ENCODE data around the gene ADGRA1. TPM values are rescaled to one million over a fixed set of nuclear protein-coding genes. Genes with fewer than 3 reads are reported as not detected.
"Not testable (repeated sequence)": the region's sequence is repeated elsewhere in the genome, so short reads cannot be mapped to it uniquely, and the experiment has no call there.

The ADGRA1 gene
- total RNA-seq, 2 donors from 2014 or later: 0.14 to 0.23 TPM

DNA sequence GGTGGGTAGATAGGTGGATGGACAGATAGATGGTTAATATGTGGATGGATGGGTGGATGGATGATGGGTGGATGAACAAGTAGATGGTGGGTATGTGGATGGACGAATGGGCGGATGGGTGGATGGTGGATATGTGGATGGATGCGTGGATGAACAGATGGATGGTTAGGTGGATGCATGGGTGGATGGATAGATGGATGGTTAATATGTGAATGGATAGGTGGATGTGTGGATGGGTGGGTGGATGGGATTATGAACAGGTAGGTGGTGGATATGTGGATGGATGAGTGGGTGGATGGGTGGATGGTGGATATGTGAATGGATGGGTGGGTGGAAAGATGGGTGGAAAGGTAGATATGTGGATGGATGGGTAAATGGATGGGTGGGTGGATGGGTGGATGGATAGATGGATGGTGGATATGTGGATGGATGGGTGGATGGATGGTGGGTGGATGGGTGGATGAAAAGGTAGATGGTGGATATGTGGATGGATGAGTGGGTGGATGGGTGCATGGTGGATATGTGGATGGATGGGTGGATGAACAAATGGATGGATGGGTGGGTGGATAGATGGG is 87.1 kb downstream of the ADGRA1 start:
- TF ChIP-seq, protein P1, sequence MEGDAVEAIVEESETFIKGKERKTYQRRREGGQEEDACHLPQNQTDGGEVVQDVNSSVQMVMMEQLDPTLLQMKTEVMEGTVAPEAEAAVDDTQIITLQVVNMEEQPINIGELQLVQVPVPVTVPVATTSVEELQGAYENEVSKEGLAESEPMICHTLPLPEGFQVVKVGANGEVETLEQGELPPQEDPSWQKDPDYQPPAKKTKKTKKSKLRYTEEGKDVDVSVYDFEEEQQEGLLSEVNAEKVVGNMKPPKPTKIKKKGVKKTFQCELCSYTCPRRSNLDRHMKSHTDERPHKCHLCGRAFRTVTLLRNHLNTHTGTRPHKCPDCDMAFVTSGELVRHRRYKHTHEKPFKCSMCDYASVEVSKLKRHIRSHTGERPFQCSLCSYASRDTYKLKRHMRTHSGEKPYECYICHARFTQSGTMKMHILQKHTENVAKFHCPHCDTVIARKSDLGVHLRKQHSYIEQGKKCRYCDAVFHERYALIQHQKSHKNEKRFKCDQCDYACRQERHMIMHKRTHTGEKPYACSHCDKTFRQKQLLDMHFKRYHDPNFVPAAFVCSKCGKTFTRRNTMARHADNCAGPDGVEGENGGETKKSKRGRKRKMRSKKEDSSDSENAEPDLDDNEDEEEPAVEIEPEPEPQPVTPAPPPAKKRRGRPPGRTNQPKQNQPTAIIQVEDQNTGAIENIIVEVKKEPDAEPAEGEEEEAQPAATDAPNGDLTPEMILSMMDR (IDR thresholded peaks at IDR 0.05): no peak
- no peak for TF ChIP-seq POLR2AphosphoS5 (IDR thresholded peaks at IDR 0.05)
- no peak for TF ChIP-seq POLR2A (IDR thresholded peaks at IDR 0.05)
- Histone ChIP-seq H3K27ac (no peak overlapping the region), H3K9me3 (no peaks in the 10 kb centered on the region), H3K36me3 (no peaks in the 10 kb centered on the region), H3K4me1 (replicated peaks) (no peaks in the 10 kb centered on the region), H3K4me3 (no peak overlapping the region), H3K27me3 (replicated peaks; ENCODE audit: insufficient read depth) (no peaks in the 10 kb centered on the region)
- 65% methylated on average over 3 of the region's 3 CpGs for WGBS
- intact Hi-C loops (cut with DNase I): no loop called here
- DNase-seq (ENCODE audit: low spot score): no peak

DNA sequence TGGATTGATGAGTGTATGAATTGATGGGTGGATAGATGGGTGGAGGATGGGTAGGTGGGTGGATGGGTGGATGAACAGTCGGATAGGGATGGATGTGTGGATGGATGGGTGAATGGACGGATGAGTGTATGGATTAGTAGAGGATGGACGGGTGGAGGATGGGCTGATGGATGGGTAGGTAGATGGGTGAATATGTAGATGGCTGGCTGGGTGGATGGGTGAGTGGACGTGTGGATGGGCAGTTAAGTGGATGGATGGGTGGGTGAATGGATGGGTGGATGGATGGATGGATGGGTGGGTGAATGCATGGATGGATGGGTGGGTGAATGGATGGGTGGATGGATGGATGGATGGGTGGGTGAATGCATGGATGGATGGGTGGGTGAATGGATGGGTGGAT is 87.9 kb downstream of the ADGRA1 start:
- H3K27ac ChIP-seq; H3K36me3 ChIP-seq; intact Hi-C loops (cut with DNase I); DNase-seq (ENCODE audit: low spot score); H3K4me3 ChIP-seq; H3K9me3 ChIP-seq; H3K4me1 ChIP-seq (replicated peaks); H3K27me3 ChIP-seq (replicated peaks; ENCODE audit: insufficient read depth): not testable (repeated sequence)
- WGBS: 92% methylated on average over 4 of the region's 4 CpGs

DNA sequence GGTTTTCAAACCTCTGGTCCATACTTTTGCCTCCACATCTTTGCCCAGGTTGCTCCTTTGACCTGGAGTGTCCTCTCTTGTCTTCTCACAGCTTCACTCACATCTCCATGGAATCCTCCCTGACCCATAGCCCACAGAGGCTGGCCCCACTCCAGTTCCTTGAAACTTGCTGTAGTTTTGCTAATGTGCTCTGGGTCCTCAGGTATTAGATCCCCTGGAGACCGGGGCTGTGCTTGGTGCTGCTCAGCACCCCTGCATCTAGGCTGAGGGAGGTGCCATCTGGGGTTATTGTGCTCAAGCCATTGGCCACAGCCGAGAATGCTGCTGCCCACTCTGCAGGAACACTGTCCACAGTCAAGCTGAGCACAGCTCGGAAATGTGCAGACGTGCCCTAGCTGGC is 88.8 kb downstream of the ADGRA1 start:
- no peaks in the 10 kb centered on the region for H3K27me3 ChIP-seq (replicated peaks; ENCODE audit: insufficient read depth)
- intact Hi-C loops (cut with DNase I): no loop called here
- H3K4me1 ChIP-seq (replicated peaks): no peaks in the 10 kb centered on the region
- no peak overlapping the region for H3K27ac ChIP-seq
- no peaks in the 10 kb centered on the region for H3K36me3 ChIP-seq
- DNase-seq (ENCODE audit: low spot score): no peak
- no peak for TF ChIP-seq POLR2A (IDR thresholded peaks at IDR 0.05)
- TF ChIP-seq, protein P1 (IDR thresholded peaks at IDR 0.05): no peak
- no peak for TF ChIP-seq POLR2AphosphoS5 (IDR thresholded peaks at IDR 0.05)
- no peak overlapping the region for H3K4me3 ChIP-seq
- H3K9me3 ChIP-seq: no peaks in the 10 kb centered on the region
- WGBS: 88% methylated on average over 4 of the region's 4 CpGs

DNA sequence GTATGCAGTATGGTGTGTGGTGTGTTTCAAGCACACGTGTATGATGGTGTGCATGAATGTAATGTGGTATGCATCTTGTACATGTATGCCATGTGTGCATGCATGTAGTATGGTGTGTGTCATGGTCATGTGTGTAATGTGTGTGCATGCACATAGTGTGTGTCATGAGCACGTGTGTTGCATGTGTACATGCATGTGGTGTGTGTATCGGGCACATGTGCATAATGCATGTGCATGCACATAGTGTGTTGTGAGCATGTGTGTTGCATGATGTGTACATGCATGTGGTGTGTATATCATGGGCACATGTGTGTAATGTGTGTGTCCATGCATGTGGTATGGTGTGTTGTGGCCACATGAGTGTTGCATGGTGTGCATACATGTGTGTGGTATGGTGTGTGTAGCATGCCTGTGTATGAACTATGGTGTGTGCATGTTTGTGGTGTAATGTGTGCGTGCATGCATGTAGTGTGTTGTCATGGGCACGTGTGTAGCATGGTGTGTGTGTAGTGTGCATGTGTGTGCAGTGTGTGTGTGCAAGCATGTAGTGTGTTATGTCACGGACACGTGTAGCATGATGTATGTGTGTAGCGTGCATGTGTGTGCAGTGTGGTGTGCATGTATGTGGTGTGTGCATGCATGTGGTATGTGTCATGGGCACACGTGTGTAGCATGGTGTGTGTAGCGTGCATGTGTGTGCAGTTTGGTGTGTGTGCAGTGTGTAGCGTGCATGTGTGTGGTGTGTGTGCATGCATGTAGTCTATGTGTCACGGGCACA is 89.8 kb downstream of the ADGRA1 start:
- Histone ChIP-seq H3K4me3 (no peak overlapping the region), H3K27ac (no peak overlapping the region), H3K27me3 (replicated peaks; ENCODE audit: insufficient read depth) (no peaks in the 10 kb centered on the region), H3K9me3 (no peaks in the 10 kb centered on the region), H3K36me3 (no peaks in the 10 kb centered on the region), H3K4me1 (replicated peaks) (no peaks in the 10 kb centered on the region)
- intact Hi-C loops (cut with DNase I): no loop called here
- no peak for TF ChIP-seq POLR2AphosphoS5 (IDR thresholded peaks at IDR 0.05)
- TF ChIP-seq POLR2A (IDR thresholded peaks at IDR 0.05): no peak
- TF ChIP-seq, protein P1 (IDR thresholded peaks at IDR 0.05): no peak
- 96% methylated on average over 12 of the region's 12 CpGs for WGBS
- DNase-seq (ENCODE audit: low spot score): no peak

DNA sequence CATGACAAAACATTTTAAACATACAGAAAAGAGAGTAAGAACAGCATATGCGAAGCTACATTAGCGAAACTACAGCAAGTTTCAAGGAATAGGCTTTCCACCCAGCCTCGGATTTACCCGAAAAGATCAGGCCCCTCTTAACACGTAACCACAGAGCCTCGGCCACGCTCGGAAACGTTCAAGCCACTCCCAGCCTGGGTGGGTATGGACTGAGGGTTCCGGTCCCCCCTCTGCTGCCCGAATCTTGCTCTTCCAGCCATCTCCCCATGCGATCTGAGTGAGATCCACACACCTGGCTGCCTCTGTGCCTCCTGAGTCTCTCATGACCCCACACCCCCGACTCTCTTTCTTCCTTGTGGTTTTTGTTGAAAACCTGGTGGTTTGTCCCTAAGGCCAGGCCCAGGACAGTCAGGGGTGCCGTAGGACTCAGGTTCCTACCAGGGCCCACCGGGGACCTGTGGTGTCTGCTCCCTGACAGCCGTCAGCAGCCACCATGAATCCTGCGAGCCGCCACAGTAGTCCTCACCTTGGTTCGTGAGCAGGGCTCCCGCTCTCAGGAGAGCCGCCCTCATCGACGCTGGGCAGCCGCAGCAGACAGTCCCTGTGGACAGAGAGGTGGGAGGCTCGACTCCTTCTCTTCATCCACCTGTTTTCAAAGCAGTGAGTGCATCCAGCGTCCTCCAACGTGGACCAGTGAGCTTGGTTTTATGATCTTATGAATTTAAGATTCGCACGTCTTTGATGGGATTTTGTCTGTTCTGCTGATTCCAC is 90.8 kb downstream of the ADGRA1 start:
- no peak overlapping the region for H3K27ac ChIP-seq
- TF ChIP-seq POLR2AphosphoS5 (IDR thresholded peaks at IDR 0.05): no peak
- H3K4me1 ChIP-seq (replicated peaks): no peaks in the 10 kb centered on the region
- intact Hi-C loops (cut with DNase I): no loop called here
- no peak overlapping the region for H3K4me3 ChIP-seq
- H3K27me3 ChIP-seq (replicated peaks; ENCODE audit: insufficient read depth): no peaks in the 10 kb centered on the region
- no peaks in the 10 kb centered on the region for H3K9me3 ChIP-seq
- 88% methylated on average over 29 of the region's 29 CpGs for WGBS
- no peaks in the 10 kb centered on the region for H3K36me3 ChIP-seq
- no peak for DNase-seq (ENCODE audit: low spot score)

Measured in prostate gland (tissue), 2 donors.